ENCODE measurements around the gene MSH2.
"Not testable (repeated sequence)": the region's sequence is repeated elsewhere in the genome, so short reads cannot be mapped to it uniquely, and the experiment has no call there.

The MSH2 gene

GRCh38 chr2:47485751-47486300, 82.9 kb downstream of the MSH2 start:
- no peak for DNase-seq

- no peak for DNase-seq
Measured at GRCh38 chr2:47486841-47487497, 84.0 kb downstream of the MSH2 start.

GRCh38 chr2:47487498-47487875, 84.5 kb downstream of the MSH2 start:
- DNase-seq, result no peak

GRCh38 chr2:47488870-47489584, 86.1 kb downstream of the MSH2 start:
- DNase-seq, result no peak

GRCh38 chr2:47490406-47490805, 87.5 kb downstream of the MSH2 start:
- DNase-seq, result no peak

- DNase-seq, result no peak
Measured at GRCh38 chr2:47493317-47494035, 90.5 kb downstream of the MSH2 start.

GRCh38 chr2:47494267-47495130, 91.5 kb downstream of the MSH2 start:
- no peak for DNase-seq

GRCh38 chr2:47497843-47498460, 95.0 kb downstream of the MSH2 start:
- no peak for DNase-seq

- DNase-seq, result no peak
Measured at GRCh38 chr2:47499093-47499492, 96.1 kb downstream of the MSH2 start.

- no peak for DNase-seq
Measured at GRCh38 chr2:47499621-47500309, 96.8 kb downstream of the MSH2 start.

GRCh38 chr2:47501374-47502200, 98.6 kb downstream of the MSH2 start:
- no peak for DNase-seq

- DNase-seq, result not testable (repeated sequence)
Measured at GRCh38 chr2:47502498-47502897, 99.5 kb downstream of the MSH2 start.

GRCh38 chr2:47503481-47504070, 100.6 kb downstream of the MSH2 start:
- no peak for DNase-seq

GRCh38 chr2:47504174-47504810, 101.3 kb downstream of the MSH2 start:
- no peak for DNase-seq

- DNase-seq, result no peak
Measured at GRCh38 chr2:47506024-47506423, 103.1 kb downstream of the MSH2 start.

- DNase-seq, result no peak
Measured at GRCh38 chr2:47506436-47506835, 103.5 kb downstream of the MSH2 start.

- no peak for DNase-seq
Measured at GRCh38 chr2:47508080-47508479, 105.1 kb downstream of the MSH2 start.

- DNase-seq, result no peak
Measured at GRCh38 chr2:47508641-47509040, 105.7 kb downstream of the MSH2 start.

- no peak for DNase-seq
Measured at GRCh38 chr2:47509250-47509649, 106.3 kb downstream of the MSH2 start.
